K562 (cell line): ENCODE measurements around the gene NCOA3. TPM values are rescaled to one million over a fixed set of nuclear protein-coding genes. Genes with fewer than 3 reads are reported as not detected.

ENCODE experiments used
- CBX1 ChIP-seq: sonication (generic); IDR thresholded peaks from 2 replicates; pipeline ENCODE4 v1.6.1; 2016; ENCODE audit warnings: antibody characterized with exemption, low read depth, mild to moderate bottlenecking
- ELF1 ChIP-seq: fragments of 200-800 bp; sonication (Bioruptor generic); IDR thresholded peaks from 2 replicates; pipeline ENCODE4 v1.6.1; 2016; ENCODE audit warnings: missing genetic modification characterization, missing compliant biosample characterization
- FOXA1 ChIP-seq: fragments of 450-650 bp; IDR thresholded peaks from 2 replicates; pipeline ENCODE4 v1.6.1; 2016; ENCODE audit warnings: mild to moderate bottlenecking, borderline replicate concordance
- GATAD2B ChIP-seq: fragments of 450-650 bp; IDR thresholded peaks from 2 replicates; pipeline ENCODE4 v1.6.1; 2017; ENCODE audit warnings: mild to moderate bottlenecking, borderline replicate concordance
- LCOR ChIP-seq: sonication (generic); formaldehyde crosslinking; IDR thresholded peaks from 2 replicates; pipeline ENCODE4 v1.8.0; 2022; ENCODE audit warnings: mild to moderate bottlenecking, missing genetic modification reagents
- NRF1 ChIP-seq, 2 experiments: fragments of 450-650 bp; IDR thresholded peaks in 1 of 2; conservative IDR thresholded peaks in 1 of 2; 2 replicates each; pipeline ENCODE4 v1.6.1; 2014; ENCODE audit warnings: mild to moderate bottlenecking in 2 of 2
- RBFOX2 ChIP-seq: fragments of 200-400 bp; formaldehyde crosslinking; IDR thresholded peaks from 2 replicates; pipeline ENCODE4 v1.6.1; 2017; ENCODE audit warnings: low read depth, mild to moderate bottlenecking, low read length, moderate library complexity
- RBM14 ChIP-seq: fragments of 200-400 bp; formaldehyde crosslinking; IDR thresholded peaks from 2 replicates; pipeline ENCODE4 v1.6.1; 2018; ENCODE audit warnings: low read depth, mild to moderate bottlenecking, low read length, moderate library complexity, borderline replicate concordance; ENCODE audit not compliant: insufficient read depth
- STAT5A ChIP-seq: IDR thresholded peaks from 2 replicates; pipeline ENCODE4 v1.6.1; 2012; ENCODE audit warnings: low read length, inconsistent platforms, borderline replicate concordance
- TAF1 ChIP-seq: IDR thresholded peaks from 2 replicates; pipeline ENCODE4 v1.6.1; 2011; ENCODE audit warnings: mild to moderate bottlenecking, low read length, moderate library complexity; ENCODE audit not compliant: insufficient read depth, control insufficient read depth, severe bottlenecking; ENCODE audit errors: extremely low read depth
- U2AF1 ChIP-seq: fragments of 200-400 bp; formaldehyde crosslinking; optimal IDR thresholded peaks from 2 replicates; pipeline ENCODE3; 2017; ENCODE audit warnings: mild to moderate bottlenecking, low read depth, low read length, moderate library complexity
- WHSC1 ChIP-seq: IDR thresholded peaks from one replicate; pipeline ENCODE4 v1.6.1; 2012; ENCODE audit warnings: low read length, control low read depth, inconsistent platforms
- ZBTB34 ChIP-seq: fragments of 250-450 bp; sonication (Bioruptor Pico); IDR thresholded peaks from 2 replicates; pipeline ENCODE4 v1.8.0; 2021; ENCODE audit warnings: mild to moderate bottlenecking, moderate library complexity
- ZNF24 ChIP-seq: fragments of 450-650 bp; IDR thresholded peaks from 2 replicates; pipeline ENCODE4 v1.6.1; 2016
- polyA plus RNA-seq, 8 experiments: library from polyadenylated mRNA; depleted of rRNA in 4 of 8; stranded (reverse) in 5 of 8; unstranded in 3 of 8; fragments of >200 nt; fragmentation: Nextera tagmentation in 2 of 8; fragmentation: Illumina TruSeq in 1 of 8; extraction: Ambion mirVana in 2 of 8; extraction: Trizol in 1 of 8; gene quantifications; 2 replicates each; pipeline versions ENCODE4 v1.2.1 to v1.2.3, GENCODE V29; 2011 to 2014; ENCODE audit warnings: inconsistent platforms in 1 of 8, missing spikeins in 1 of 8
- total RNA-seq, 7 experiments: library from RNA; depleted of rRNA in 6 of 7; stranded (reverse); fragments of >200 nt in 6 of 7; fragmentation: Illumina TruSeq in 2 of 7; extraction: Trizol in 2 of 7; gene quantifications; 2 replicates each; pipeline versions ENCODE4 v1.2.1 to v1.2.3, GENCODE V29; 2011 to 2021; ENCODE audit warnings: low replicate concordance in 1 of 7
- TF ChIP-seq, protein P1 (sequence below): fragments of 450-650 bp; formaldehyde crosslinking; IDR thresholded peaks from 2 replicates; pipeline ENCODE4 v1.4.0; 2020; ENCODE audit warnings: mild to moderate bottlenecking, mixed read lengths
- TF ChIP-seq, protein P2 (sequence below), 3 experiments: fragments of 200-800 bp in 1 of 3; fragments of 250-450 bp in 1 of 3; fragments of 450-650 bp in 1 of 3; sonication (Bioruptor Pico) in 1 of 3; sonication (Bioruptor generic) in 1 of 3; formaldehyde crosslinking in 1 of 3; IDR thresholded peaks; 2 replicates each; pipeline versions ENCODE4 v1.6.1 to v1.8.0; 2016 to 2022; ENCODE audit warnings: mild to moderate bottlenecking in 2 of 3, missing genetic modification characterization in 2 of 3, missing compliant biosample characterization in 1 of 3, moderate library complexity in 1 of 3
- TF ChIP-seq, protein P3 (sequence below), 3 experiments: IDR thresholded peaks in 2 of 3; conservative IDR thresholded peaks in 1 of 3; 2 replicates each; pipeline ENCODE4 v1.5.1; 2011 to 2012; ENCODE audit warnings: low read length in 3 of 3, mild to moderate bottlenecking in 3 of 3, control low read depth in 2 of 3, improper control_type of control experiment in 1 of 3, inconsistent platforms in 1 of 3, low read depth in 1 of 3, mixed read lengths in 1 of 3, moderate library complexity in 1 of 3; ENCODE audit not compliant: insufficient read depth in 2 of 3
- TF ChIP-seq, protein P4 (sequence below): sonication (generic); formaldehyde crosslinking; IDR thresholded peaks from 2 replicates; pipeline ENCODE4 v1.8.0; 2022; ENCODE audit warnings: mild to moderate bottlenecking, missing genetic modification reagents

The NCOA3 gene
- total and polyA plus RNA-seq, 9 of the 15 experiments (the other 6 are each of a cell fraction or from before 2014, with no cell fraction given) = 3.2 to 24.3 (median 14.4) TPM

- TF ChIP-seq GATAD2B (0 out of 2 replicates have a peak, but pooled peaks have one; percentile 27), STAT5A (no peak), TAF1 (no peak), WHSC1 (no peak), RBM14 (no peak), ELF1 (tag) (no peak), RBFOX2 (no peak), ZBTB34 (no peak), ZNF24 (no peak), CBX1 (no peak), NRF1 (conservative IDR thresholded peaks at IDR 0.05 in 1 of 2, IDR thresholded peaks at IDR 0.05 in 1 of 2) (no peak), LCOR (CRISPR knock-in tag) (no peak), U2AF1 (no peak), FOXA1 (no peak)
- TF ChIP-seq, protein P1, sequence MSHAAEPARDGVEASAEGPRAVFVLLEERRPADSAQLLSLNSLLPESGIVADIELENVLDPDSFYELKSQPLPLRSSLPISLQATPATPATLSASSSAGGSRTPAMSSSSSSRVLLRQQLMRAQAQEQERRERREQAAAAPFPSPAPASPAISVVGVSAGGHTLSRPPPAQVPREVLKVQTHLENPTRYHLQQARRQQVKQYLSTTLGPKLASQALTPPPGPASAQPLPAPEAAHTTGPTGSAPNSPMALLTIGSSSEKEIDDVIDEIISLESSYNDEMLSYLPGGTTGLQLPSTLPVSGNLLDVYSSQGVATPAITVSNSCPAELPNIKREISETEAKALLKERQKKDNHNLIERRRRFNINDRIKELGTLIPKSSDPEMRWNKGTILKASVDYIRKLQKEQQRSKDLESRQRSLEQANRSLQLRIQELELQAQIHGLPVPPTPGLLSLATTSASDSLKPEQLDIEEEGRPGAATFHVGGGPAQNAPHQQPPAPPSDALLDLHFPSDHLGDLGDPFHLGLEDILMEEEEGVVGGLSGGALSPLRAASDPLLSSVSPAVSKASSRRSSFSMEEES = no peak
- TF ChIP-seq, protein P2, sequence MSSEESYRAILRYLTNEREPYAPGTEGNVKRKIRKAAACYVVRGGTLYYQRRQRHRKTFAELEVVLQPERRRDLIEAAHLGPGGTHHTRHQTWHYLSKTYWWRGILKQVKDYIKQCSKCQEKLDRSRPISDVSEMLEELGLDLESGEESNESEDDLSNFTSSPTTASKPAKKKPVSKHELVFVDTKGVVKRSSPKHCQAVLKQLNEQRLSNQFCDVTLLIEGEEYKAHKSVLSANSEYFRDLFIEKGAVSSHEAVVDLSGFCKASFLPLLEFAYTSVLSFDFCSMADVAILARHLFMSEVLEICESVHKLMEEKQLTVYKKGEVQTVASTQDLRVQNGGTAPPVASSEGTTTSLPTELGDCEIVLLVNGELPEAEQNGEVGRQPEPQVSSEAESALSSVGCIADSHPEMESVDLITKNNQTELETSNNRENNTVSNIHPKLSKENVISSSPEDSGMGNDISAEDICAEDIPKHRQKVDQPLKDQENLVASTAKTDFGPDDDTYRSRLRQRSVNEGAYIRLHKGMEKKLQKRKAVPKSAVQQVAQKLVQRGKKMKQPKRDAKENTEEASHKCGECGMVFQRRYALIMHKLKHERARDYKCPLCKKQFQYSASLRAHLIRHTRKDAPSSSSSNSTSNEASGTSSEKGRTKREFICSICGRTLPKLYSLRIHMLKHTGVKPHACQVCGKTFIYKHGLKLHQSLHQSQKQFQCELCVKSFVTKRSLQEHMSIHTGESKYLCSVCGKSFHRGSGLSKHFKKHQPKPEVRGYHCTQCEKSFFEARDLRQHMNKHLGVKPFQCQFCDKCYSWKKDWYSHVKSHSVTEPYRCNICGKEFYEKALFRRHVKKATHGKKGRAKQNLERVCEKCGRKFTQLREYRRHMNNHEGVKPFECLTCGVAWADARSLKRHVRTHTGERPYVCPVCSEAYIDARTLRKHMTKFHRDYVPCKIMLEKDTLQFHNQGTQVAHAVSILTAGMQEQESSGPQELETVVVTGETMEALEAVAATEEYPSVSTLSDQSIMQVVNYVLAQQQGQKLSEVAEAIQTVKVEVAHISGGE (CRISPR knock-in tag; IDR thresholded peaks at IDR 0.05) = peak in 1 of 3 experiments; percentile 1; a peak in 2 of 6 replicates
- TF ChIP-seq, protein P3, sequence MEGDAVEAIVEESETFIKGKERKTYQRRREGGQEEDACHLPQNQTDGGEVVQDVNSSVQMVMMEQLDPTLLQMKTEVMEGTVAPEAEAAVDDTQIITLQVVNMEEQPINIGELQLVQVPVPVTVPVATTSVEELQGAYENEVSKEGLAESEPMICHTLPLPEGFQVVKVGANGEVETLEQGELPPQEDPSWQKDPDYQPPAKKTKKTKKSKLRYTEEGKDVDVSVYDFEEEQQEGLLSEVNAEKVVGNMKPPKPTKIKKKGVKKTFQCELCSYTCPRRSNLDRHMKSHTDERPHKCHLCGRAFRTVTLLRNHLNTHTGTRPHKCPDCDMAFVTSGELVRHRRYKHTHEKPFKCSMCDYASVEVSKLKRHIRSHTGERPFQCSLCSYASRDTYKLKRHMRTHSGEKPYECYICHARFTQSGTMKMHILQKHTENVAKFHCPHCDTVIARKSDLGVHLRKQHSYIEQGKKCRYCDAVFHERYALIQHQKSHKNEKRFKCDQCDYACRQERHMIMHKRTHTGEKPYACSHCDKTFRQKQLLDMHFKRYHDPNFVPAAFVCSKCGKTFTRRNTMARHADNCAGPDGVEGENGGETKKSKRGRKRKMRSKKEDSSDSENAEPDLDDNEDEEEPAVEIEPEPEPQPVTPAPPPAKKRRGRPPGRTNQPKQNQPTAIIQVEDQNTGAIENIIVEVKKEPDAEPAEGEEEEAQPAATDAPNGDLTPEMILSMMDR (IDR thresholded peaks at IDR 0.05 in 2 of 3, conservative IDR thresholded peaks at IDR 0.05 in 1 of 3; ENCODE audit: insufficient read depth in 2 of 3, low read depth in 1 of 3, low read length in 3 of 3) = no peak
- TF ChIP-seq, protein P4, sequence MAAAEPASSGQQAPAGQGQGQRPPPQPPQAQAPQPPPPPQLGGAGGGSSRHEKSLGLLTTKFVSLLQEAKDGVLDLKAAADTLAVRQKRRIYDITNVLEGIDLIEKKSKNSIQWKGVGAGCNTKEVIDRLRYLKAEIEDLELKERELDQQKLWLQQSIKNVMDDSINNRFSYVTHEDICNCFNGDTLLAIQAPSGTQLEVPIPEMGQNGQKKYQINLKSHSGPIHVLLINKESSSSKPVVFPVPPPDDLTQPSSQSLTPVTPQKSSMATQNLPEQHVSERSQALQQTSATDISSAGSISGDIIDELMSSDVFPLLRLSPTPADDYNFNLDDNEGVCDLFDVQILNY (CRISPR knock-in tag) = no peak
These were observed 74.9 kb downstream of the NCOA3 start (continued) for GRCh38 chr20:47576516-47577033.
